GM13976 (cell line): ENCODE data around the gene FDX1.

Experiments
- DNase-seq: peaks from one replicate; pipeline ENCODE4 v3.0.0; 2012; ENCODE audit warnings: low spot score
- CTCF ChIP-seq: IDR thresholded peaks from 2 replicates; pipeline ENCODE4 v1.5.1; 2012; ENCODE audit warnings: borderline replicate concordance, mild to moderate bottlenecking; ENCODE audit not compliant: insufficient read depth; ENCODE audit errors: extremely low read depth, missing control alignments, control extremely low read depth
- in situ Hi-C: fragments of 300-500 bp; cut with MboI; formaldehyde crosslinking; loops from one replicate; pipeline ENCODE4 v1.12.0; 2022; ENCODE audit warnings: low sequenced_read_pairs, mixed read lengths, inconsistent platforms; ENCODE audit not compliant: unreplicated experiment

Gene FDX1

GRCh38 chr11:110432713-110433392 lies 3.1 kb downstream of the FDX1 start:
- no peak for DNase-seq
- TF ChIP-seq CTCF, result no peak
- in situ Hi-C loops, result loop anchor here (10.0 kb wide), 1 partner anchor 478 kb away; no protein-coding TSS in a partner anchor

DNA sequence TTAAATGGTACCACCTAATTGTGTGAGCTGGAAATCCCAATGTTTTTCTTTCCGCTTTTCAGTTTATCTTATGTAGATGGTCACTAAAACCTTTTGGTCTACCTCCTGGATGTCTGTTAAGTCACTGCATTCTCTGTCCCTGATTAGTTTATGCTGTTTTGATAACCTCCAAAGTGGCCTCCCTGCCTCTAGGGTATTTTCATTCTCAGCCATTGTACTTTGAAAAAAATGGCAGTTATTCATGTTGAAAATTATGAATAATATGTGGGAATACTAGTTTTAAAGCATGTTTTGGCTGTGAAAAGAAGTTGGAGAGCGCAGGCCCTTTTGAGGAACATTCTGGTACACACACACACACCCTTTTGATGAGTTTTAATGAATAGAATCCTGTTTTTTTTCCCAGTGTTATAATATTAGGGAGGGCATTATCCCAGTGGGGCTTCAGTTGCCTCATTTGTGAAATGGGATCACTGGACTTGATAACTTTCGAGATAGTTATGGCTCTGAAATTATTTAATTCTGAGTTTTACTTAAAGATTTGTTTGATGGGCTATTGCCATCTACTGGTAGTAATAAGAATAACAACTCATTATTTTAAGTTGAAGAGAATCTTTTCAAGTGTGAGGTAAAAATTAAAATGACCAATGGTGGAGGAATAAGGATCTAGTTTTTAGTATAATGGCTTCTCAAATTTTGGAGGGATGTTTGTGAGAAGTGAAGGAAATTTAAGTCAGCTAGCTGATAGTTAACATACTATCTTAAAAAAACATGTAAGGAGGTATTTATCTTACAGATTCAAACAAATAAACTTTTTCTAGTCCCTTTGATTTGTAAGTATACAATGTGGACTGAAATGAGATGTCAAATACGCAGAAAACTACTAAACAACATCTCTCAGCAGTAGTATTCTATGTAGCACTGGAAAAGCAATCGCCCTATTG lies 3.9 kb downstream of the FDX1 start:
- peak; percentile 37 for TF ChIP-seq CTCF
- in situ Hi-C loops, result loop anchor here (10.0 kb wide), 1 partner anchor 479 kb away; no protein-coding TSS in a partner anchor
- peak; percentile 41 for DNase-seq

DNA sequence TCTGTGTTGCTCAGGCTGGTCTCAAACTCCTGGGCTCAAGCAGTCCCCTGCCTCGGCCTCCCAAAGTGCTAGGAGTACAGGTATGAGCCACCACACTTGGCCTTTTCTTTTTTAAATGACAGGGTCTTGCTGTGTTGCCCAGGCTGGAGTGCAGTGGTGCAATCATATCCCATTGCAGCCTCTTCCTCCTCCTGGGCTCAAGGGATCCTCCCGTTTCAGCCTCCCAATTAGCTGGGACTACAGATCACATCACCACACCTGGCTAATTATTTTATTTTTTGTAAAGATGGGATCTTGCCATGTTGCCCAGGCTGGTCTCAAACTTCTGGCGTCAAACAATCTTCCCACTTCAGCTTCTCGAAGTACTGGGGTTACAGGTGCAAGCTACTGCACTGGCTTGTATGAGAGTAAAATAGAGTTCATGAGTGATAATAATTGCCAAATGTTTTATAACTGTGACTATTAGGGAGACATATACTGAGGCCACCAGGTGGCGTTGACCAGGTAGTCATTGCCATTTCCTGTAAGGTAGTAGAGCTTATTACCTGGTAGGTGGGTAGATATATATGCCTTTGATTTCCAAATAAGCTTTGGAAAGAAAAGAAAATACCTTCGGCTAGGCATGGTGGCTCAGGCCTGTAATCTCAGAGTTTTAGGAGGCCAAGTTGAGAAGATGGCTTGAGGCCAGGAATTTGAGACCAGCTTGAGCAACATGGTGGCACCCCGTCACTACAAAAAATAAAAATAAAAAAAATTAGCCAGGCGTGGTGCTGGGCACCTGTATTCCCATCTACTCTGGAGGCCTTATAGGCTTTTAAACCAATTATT lies 5.4 kb downstream of the FDX1 start:
- in situ Hi-C loops, result loop anchor here (10.0 kb wide), 1 partner anchor 480 kb away; no protein-coding TSS in a partner anchor
- no peak for TF ChIP-seq CTCF
- DNase-seq, result no peak

DNA sequence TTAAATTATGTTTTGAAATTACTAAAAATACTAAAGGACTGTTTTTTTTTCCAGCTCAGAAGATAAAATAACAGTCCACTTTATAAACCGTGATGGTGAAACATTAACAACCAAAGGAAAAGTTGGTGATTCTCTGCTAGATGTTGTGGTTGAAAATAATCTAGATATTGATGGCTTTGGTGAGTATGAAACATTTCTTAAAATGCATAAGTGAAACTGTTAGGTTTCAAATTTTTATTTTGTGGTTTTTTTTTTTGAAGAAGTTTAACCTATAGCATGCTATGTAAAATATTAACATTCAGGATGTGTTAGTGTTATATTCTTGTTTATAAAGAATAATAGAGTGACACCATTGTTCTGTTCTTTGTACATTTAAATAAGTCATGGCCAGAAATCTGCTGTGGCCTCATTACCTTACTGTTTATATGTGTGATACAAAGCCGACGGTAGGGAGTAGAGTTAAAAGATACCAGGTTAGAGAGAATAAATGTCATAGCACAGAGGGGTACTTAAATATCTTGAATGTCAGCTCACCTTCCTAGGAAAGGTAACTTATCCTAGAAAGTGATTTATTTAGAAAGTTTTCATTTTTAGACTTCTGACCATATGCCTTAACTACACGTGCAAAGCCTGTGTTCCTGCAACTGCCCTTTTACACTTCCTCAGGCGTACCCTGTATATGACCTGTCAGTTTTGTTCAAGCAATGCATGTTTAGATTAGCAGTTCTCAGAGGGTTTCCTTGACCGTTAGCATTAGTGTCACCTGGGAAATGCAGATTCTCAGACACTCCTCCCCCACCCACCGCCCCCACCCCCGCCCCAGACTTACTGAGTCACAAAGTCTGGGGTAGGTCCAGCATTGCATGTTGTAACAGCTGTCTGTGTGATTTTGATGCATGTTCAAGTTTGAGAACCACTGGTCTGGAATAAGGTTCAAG lies 6.3 kb downstream of the FDX1 start:
- in situ Hi-C loops, result loop anchor here (10.0 kb wide), 1 partner anchor 481 kb away; no protein-coding TSS in a partner anchor
- no peak for DNase-seq
- TF ChIP-seq CTCF, result no peak

DNA sequence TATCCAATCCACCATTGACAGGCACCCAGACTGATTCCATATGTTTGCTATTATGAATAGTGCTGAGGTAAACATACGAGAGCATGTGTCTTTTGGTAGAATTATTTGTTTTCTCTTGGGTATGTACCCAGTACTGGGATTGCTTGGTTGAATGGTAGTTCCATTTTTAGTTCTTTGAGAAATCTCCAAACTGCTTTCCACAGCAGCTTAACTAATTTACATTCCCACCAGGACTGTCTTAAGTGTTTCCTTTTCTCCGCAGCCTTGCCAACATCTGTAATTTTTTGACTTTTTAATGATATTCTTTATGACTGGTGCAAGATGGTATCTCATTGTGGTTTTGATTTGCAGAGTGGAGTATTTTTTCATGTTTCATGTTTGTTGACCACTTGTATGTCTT lies 8.3 kb downstream of the FDX1 start:
- no peak for TF ChIP-seq CTCF
- DNase-seq, result no peak
- in situ Hi-C loops, result loop anchor here (10.0 kb wide), 1 partner anchor 483 kb away; no protein-coding TSS in a partner anchor
